WI38 (cell line): ENCODE measurements around the gene RFC5.

Source experiments
- H3K4me3 ChIP-seq: 2 replicates; pipeline ENCODE4 v1.5.1; 2011; ENCODE audit warnings: low read depth, mild to moderate bottlenecking, control low read depth, low read length
- TF ChIP-seq, protein P1 (sequence below): IDR thresholded peaks from 2 replicates; pipeline ENCODE4 v1.5.1; 2012; ENCODE audit warnings: low read depth, mild to moderate bottlenecking, control low read depth, low read length

The RFC5 gene

DNA sequence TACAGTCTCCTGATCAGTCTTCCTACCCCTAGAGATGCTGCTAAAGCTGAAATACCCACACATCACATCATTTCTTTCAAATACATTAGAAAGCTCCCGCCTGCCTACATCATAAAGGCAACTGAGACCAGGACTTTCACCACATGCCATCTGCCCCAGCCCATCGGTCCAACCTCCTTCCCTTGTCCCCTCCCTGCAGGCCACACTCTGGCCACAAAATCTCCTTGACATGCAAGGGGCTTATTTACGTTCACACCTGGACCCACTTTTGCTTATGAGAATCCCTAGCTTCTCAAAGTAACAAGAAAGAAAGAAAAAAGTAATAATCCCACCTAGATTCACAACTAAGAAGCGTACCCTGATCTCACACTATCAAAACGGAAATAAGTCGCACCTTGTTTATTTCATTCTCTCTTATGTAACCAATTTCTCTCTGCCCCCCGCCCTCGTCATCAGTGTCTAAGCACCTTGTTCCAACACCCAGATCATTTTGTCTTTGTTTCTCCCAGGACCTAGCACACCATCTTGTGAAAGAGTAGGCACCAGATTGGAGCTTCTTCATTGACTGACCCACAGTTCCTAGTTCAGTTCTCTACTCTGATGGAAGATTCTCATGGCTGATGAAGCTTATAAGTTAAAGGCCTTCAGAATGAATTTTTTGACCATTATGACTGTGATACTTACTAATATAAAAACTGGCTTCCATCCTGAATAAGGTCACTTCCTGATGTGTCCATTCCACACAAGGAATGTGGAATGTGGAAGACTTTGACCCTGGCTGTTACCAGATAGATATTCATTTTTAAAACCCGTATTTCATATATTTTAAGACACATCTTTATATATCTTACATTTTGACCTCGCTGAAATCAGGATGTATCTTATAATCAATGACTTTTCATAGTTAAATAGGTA, 36.8 kb downstream of the RFC5 start:
- no peak overlapping the region for H3K4me3 ChIP-seq
- TF ChIP-seq, protein P1, sequence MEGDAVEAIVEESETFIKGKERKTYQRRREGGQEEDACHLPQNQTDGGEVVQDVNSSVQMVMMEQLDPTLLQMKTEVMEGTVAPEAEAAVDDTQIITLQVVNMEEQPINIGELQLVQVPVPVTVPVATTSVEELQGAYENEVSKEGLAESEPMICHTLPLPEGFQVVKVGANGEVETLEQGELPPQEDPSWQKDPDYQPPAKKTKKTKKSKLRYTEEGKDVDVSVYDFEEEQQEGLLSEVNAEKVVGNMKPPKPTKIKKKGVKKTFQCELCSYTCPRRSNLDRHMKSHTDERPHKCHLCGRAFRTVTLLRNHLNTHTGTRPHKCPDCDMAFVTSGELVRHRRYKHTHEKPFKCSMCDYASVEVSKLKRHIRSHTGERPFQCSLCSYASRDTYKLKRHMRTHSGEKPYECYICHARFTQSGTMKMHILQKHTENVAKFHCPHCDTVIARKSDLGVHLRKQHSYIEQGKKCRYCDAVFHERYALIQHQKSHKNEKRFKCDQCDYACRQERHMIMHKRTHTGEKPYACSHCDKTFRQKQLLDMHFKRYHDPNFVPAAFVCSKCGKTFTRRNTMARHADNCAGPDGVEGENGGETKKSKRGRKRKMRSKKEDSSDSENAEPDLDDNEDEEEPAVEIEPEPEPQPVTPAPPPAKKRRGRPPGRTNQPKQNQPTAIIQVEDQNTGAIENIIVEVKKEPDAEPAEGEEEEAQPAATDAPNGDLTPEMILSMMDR: no peak

DNA sequence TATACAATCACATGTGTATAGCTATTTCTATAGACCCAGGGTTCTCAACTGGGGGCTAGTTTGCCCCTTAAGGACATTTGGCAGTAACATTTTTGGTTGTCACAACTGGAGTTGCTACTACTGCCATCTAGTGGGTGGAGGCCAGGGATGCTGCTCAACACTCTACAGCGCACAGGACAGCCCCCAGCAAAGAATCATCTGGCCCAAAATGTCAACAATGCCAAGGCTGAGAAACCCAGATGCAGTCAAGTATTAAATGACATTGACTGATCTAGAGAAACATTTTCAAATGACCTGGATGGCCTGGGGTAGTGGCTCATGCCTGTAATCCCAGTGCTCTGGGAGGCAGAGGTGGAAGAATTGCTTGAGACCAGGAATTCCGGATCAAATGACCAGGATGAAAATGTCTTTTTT, 38.6 kb downstream of the RFC5 start:
- no peak overlapping the region for H3K4me3 ChIP-seq
- TF ChIP-seq, protein P1: peak; percentile 38; the same call in 1 of the 2 replicates

DNA sequence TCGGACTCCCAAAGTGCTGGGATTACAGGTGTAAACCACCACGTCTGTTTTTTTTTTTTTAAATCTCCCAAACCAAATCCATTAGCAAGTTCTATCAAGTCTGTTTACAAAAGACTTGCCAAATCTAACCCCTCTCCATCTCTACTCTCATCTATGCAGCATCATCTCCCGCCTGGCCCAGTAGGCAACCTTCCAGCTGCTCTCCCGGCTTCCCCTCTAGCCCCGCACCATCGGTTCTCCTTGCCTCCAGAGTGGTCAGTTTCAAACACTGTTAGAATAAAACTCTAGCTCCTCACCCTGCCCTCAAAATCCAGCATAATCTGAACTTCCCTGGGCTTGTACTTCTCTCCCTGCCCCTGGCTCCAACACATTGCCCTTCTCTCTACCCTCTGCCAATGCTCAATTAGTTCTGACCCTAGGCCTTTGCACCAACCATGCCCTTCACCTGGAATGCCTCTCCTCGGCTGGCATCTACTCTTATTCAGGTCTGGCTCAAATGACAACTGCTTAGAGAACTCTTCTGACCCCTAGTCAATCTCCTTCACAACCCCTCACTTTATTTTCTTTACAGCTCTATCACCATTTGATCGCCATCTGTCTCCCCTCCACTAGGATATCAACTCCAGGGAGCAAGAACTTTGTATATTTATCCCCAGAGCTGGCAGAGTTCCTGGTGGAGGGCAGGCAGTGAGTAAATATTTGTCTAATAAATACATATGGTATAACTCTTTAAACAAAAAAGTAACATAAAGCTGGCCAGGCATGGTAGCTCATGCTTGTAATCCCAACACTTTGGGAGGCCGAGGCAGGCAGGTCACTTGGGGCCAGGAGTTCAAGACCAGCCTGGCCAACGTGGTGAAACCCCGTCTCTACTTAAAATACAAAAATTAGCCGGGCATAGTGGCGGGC, 39.6 kb downstream of the RFC5 start:
- TF ChIP-seq, protein P1: no peak

DNA sequence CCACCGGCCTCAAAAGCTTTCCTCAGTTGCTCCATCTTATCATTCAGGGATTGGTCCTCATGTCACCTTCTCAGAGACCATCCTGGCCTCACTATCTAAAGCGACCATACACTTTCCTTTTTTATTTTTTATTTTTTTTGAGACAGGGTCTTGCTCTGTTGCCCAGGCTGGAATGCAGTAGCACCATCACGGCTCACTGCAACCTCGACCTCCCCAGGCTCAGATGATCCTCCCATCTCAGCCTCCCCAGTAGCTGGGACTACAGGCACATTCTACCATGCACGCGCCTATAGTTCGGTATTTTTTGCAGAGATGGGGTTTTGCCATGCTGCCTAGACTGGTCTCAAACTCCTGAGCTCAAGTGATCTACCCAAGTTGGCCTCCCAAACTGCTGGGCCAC, 41.7 kb downstream of the RFC5 start:
- TF ChIP-seq, protein P1: no peak
- no peak overlapping the region for H3K4me3 ChIP-seq

More for the DNA sequence above, 39.6 kb downstream of the RFC5 start:
- H3K4me3 ChIP-seq: no peak overlapping the region

DNA sequence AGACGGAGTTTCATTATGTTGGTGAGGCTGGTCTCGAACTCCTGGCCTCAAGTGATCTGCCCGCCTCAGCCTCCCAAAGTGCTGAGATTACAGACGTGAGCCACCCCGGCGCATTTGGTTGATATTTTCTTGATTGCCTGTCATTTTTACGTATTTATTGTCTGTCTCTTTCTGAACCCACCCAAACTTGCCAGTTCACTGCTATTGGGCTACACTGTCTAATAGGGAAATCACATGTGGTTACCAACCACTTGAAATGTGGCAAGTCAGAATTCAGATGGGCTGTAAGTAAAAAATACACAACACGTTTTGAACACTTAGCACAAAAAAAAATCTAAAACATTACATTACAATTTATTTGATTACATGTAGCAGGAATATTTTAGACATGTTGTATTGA, 42.4 kb downstream of the RFC5 start:
- H3K4me3 ChIP-seq: no peak overlapping the region
- TF ChIP-seq, protein P1: no peak

DNA sequence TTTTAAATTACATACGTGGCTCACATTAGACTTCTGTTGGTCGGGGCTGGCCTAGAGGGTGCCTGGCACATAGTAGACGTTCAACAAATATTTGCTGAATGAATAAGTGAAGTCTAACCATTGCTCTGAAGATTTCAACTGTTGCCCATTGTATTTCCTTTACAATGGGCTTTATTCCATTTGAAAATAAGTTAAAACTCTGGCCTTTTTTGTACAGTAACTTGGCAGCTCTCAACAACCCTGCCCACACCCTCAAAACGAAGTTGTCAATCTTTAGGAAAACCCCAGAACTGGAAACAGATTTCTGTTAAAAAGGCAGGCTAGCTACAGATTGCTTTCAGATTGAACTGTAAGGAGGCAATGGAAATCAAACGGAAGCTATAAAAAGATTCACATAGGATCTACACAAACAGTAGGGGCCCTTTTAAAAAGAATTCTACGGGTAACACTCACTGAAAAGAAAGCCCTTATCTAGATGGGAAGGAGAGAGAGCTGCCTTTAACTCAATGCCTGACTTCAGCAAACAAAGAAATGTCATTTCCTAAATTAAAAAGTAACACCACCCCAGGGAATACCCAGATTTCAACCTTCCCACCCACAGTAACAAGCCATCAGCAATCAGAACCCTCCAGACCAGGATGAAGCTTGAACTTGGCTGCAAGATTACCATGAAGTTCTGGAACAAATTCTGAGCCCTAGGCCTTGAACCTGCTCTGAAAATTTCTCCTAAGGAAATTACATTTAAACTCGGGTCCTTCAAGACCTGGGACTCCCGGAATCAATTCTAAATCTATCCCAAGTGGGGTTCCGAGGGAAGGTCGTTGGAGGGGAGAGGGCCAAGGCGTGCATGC, 43.1 kb downstream of the RFC5 start:
- TF ChIP-seq, protein P1: no peak
- peak overlapping the region; percentile 90 for H3K4me3 ChIP-seq
